Prostate gland (tissue), 2 donors: ENCODE results near the gene RTEL1. TPM values are rescaled to one million over a fixed set of nuclear protein-coding genes. Genes with fewer than 3 reads are reported as not detected.
"Not testable (repeated sequence)": the region's sequence is repeated elsewhere in the genome, so short reads cannot be mapped to it uniquely, and the experiment has no call there.

Experiments
- DNase-seq: peaks from one replicate; pipeline ENCODE4 v3.0.0-alpha.2; 2019; ENCODE audit warnings: low spot score
- H3K27ac ChIP-seq, 2 donors: fragments of 200-600 bp; sonication (generic); 2 replicates each; pipeline ENCODE4 v1.5.1; 2017 to 2019
- H3K27me3 ChIP-seq: fragments of 200-600 bp; sonication (generic); replicated peaks from 2 replicates; pipeline ENCODE4 v1.5.1; 2019; ENCODE audit not compliant: insufficient read depth
- H3K36me3 ChIP-seq, 2 donors: fragments of 200-600 bp; sonication (generic); 1 replicate in 1 of 2; 2 replicates in 1 of 2; pipeline versions ENCODE4 v1.5.1 to v1.8.1; 2017 to 2019
- H3K4me1 ChIP-seq: fragments of 200-600 bp; sonication (generic); replicated peaks from 2 replicates; pipeline ENCODE4 v1.5.1; 2019
- H3K4me3 ChIP-seq, 2 donors: fragments of 200-600 bp; sonication (generic); 2 replicates each; pipeline ENCODE4 v1.5.1; 2017 to 2019
- H3K9me3 ChIP-seq: fragments of 200-600 bp; sonication (generic); 2 replicates; pipeline ENCODE4 v1.5.1; 2017
- POLR2A ChIP-seq: fragments of 450-650 bp; IDR thresholded peaks from one replicate; pipeline ENCODE4 v1.6.1; 2016; ENCODE audit warnings: antibody characterized with exemption, mild to moderate bottlenecking
- POLR2AphosphoS5 ChIP-seq: sonication (generic); formaldehyde crosslinking; IDR thresholded peaks from one replicate; pipeline ENCODE4 v1.6.1; 2017; ENCODE audit warnings: antibody characterized with exemption
- WGBS: methylation state at CpG from one replicate; pipeline ENCODE4 v1.1.5; 2018; 5-methylcytosine and 5-hydroxymethylcytosine counted together
- intact Hi-C: fragments of 100-400 bp; cut with DNase I; formaldehyde crosslinking; loops from one replicate; pipeline ENCODE4 v1.14.2; 2022
- total RNA-seq, 2 donors: library from RNA; depleted of rRNA; stranded (reverse); fragments of >200 nt; gene quantifications; one replicate each; pipeline ENCODE4 v1.1.0, GENCODE V29; 2016
- TF ChIP-seq, protein P1 (sequence below), 4 experiments: fragments of 200-600 bp in 2 of 4; fragments of 450-650 bp in 2 of 4; sonication (generic) in 2 of 4; IDR thresholded peaks; 1 replicate in 3 of 4; 2 replicates in 1 of 4; pipeline ENCODE4 v1.5.1; 2016 to 2019; ENCODE audit warnings: antibody characterized with exemption in 4 of 4, mild to moderate bottlenecking in 2 of 4, moderate library complexity in 2 of 4

The RTEL1 gene
- total RNA-seq, 2 donors from 2014 or later, result 21.8 to 42.6 TPM

DNA sequence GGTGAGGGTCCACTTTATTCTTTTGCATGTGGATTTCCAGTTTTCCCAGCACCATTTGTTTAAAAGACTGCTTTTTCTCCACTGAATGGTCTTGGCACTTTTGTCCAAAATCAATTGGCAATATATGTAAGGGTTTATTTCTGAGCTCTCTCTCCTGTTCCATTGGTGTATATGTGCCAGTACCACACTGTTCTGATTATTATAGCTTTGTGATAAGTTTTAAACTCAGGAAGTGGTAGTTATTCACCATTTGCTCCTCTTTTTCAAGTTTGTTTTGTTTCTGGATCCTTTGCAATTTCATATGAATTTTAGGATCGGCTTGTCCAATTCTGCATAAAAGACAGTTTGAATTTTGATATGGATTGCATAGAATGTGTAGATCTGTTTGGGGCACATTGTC, 54.1 kb downstream of the RTEL1 start:
- Histone ChIP-seq H3K9me3 (no peaks in the 10 kb centered on the region), H3K36me3 (no peaks in the 10 kb centered on the region), H3K27me3 (no peaks in the 10 kb centered on the region), H3K4me1 (peaks cover 9% of the 10 kb centered on the region), H3K4me3 (no peak overlapping the region), H3K27ac (no peak overlapping the region)
- TF ChIP-seq, protein P1, sequence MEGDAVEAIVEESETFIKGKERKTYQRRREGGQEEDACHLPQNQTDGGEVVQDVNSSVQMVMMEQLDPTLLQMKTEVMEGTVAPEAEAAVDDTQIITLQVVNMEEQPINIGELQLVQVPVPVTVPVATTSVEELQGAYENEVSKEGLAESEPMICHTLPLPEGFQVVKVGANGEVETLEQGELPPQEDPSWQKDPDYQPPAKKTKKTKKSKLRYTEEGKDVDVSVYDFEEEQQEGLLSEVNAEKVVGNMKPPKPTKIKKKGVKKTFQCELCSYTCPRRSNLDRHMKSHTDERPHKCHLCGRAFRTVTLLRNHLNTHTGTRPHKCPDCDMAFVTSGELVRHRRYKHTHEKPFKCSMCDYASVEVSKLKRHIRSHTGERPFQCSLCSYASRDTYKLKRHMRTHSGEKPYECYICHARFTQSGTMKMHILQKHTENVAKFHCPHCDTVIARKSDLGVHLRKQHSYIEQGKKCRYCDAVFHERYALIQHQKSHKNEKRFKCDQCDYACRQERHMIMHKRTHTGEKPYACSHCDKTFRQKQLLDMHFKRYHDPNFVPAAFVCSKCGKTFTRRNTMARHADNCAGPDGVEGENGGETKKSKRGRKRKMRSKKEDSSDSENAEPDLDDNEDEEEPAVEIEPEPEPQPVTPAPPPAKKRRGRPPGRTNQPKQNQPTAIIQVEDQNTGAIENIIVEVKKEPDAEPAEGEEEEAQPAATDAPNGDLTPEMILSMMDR (IDR thresholded peaks at IDR 0.05), result no peak
- no peak for TF ChIP-seq POLR2A
- no peak for TF ChIP-seq POLR2AphosphoS5
- WGBS, result 98% methylated on average over 1 of the region's 1 CpG
- intact Hi-C loops, result no loop called here
- no peak for DNase-seq

DNA sequence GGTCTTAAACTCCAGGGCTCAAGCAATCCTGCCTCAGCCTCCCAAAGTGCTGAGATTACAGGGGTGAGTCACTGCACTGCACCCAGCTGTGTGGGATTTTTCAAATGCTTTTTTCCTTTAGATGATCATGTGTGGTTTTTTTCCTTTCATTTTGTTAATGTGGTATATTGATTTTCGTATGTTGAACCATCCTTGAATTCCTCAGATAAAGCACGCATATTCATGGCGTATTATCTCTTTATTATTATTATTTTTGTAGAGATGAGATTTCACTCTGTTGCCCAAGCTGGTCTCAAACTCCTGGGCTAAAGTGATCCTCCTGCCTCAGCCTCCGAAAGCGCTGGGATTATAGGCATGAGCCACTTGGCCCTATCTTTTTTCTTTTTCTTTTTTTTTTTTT, 56.7 kb downstream of the RTEL1 start:
- Histone ChIP-seq H3K27ac (no peak overlapping the region), H3K27me3 (no peaks in the 10 kb centered on the region), H3K36me3 (no peaks in the 10 kb centered on the region), H3K4me3 (no peak overlapping the region), H3K4me1 (no peaks in the 10 kb centered on the region), H3K9me3 (no peaks in the 10 kb centered on the region)
- TF ChIP-seq POLR2AphosphoS5 (no peak), POLR2A (no peak)
- TF ChIP-seq, protein P1 (IDR thresholded peaks at IDR 0.05), result no peak
- no peak for DNase-seq
- intact Hi-C loops, result no loop called here
- WGBS, result 98% methylated on average over 5 of the region's 5 CpGs

DNA sequence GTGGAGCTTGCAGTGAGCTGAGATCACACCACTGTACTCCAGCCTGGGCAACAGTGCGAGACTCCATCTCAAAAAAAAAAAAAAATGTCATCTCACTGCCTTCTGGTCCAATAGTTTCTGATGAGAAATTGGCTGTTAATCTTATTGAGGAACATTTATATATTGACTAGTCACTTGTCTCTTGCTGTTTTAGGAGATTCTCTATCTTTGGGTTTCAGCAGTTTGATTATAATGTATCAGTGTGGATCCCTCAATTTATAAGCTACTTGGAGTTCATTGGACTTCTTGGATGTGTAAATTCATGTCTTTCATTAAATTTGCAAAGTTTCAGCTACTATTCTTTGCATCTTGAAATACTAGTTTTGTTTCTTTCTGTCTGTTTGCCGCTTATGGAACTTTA, 60.9 kb downstream of the RTEL1 start:
- DNase-seq, result no peak
- Histone ChIP-seq H3K9me3 (no peaks in the 10 kb centered on the region), H3K27me3 (no peaks in the 10 kb centered on the region), H3K27ac (no peak overlapping the region), H3K36me3 (no peaks in the 10 kb centered on the region), H3K4me3 (no peak overlapping the region), H3K4me1 (no peaks in the 10 kb centered on the region)
- intact Hi-C loops, result no loop called here
- WGBS, result 98% methylated on average over 2 of the region's 2 CpGs
- TF ChIP-seq POLR2A (no peak), POLR2AphosphoS5 (no peak)
- TF ChIP-seq, protein P1 (IDR thresholded peaks at IDR 0.05), result no peak

DNA sequence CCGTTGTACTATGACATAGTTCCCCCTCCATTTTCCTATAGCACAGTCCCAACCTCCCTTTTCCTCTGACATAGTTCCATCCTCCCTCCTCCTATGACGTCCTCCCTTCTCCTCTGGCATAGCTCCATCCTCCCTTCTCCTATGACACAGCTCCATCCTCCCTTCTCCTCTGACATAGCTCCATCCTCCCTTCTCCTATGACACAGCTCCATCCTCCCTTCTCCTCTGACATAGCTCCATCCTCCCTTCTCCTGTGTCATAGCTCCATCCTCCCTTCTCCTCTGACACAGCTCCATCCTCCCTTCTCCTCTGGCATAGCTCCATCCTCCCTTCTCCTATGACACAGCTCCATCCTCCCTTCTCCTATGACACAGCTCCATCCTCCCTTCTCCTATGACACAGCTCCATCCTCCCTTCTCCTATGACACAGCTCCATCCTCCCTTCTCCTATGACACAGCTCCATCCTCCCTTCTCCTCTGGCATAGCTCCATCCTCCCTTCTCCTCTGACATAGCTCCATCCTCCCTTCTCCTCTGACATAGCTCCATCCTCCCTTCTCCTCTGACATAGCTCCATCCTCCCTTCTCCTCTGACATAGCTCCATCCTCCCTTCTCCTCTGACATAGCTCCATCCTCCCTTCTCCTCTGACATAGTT, 65.0 kb downstream of the RTEL1 start:
- 83% methylated on average over 2 of the region's 2 CpGs for WGBS
- H3K27me3 ChIP-seq, DNase-seq, intact Hi-C loops, H3K9me3 ChIP-seq, H3K27ac ChIP-seq, H3K4me3 ChIP-seq, H3K4me1 ChIP-seq, H3K36me3 ChIP-seq: not testable (repeated sequence)

GRCh38 chr20:63730189-63730733, 72.1 kb downstream of the RTEL1 start:
- intact Hi-C loops, H3K4me1 ChIP-seq, H3K4me3 ChIP-seq, H3K9me3 ChIP-seq, H3K27ac ChIP-seq, H3K27me3 ChIP-seq, H3K36me3 ChIP-seq, DNase-seq: not testable (repeated sequence)
- 92% methylated on average over 18 of the region's 18 CpGs for WGBS

DNA sequence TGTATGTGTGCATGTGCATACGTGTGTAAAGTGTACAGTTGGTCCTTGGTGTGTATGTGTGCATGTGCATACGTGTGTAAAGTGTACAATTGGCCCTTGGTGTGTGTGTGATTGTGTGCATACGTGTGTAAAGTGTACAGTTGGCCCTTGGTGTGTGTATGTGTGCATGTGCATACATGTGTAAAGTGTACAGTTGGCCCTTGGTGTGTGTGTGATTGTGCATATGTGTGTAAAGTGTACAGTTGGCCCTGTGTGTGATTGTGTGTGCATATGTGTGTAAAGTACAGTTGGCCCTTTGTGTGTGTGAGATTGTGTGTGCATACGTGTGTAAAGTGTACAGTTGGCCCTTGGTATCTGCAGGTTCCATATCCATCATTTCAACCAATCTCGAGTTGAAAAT, 73.3 kb downstream of the RTEL1 start:
- Histone ChIP-seq H3K4me3 (no peak overlapping the region), H3K4me1 (no peaks in the 10 kb centered on the region), H3K27me3 (no peaks in the 10 kb centered on the region), H3K9me3 (no peaks in the 10 kb centered on the region), H3K36me3 (peaks cover 4% of the 10 kb centered on the region in 2 donors), H3K27ac (no peak overlapping the region)
- no peak for DNase-seq
- 69% methylated on average over 5 of the region's 5 CpGs for WGBS
- TF ChIP-seq POLR2A, result no peak
- TF ChIP-seq POLR2AphosphoS5, result no peak
- TF ChIP-seq, protein P1 (IDR thresholded peaks at IDR 0.05), result no peak
- intact Hi-C loops, result no loop called here
